HG02763 (cell line): ENCODE results near the gene FAM180B.
A peak's percentile ranks its signal among the peaks of the same experiment; 100 is the strongest.

ENCODE experiments used
- ATAC-seq: cut with Tn5 transposase; IDR thresholded peaks from one replicate; pipeline ENCODE4 v1.9.1; 2021; ENCODE audit warnings: mild to moderate bottlenecking, moderate library complexity; ENCODE audit not compliant: unreplicated experiment

The FAM180B gene

GRCh38 chr11:47566149-47566698 is 20.3 kb upstream of the FAM180B start:
- no peak for ATAC-seq

DNA sequence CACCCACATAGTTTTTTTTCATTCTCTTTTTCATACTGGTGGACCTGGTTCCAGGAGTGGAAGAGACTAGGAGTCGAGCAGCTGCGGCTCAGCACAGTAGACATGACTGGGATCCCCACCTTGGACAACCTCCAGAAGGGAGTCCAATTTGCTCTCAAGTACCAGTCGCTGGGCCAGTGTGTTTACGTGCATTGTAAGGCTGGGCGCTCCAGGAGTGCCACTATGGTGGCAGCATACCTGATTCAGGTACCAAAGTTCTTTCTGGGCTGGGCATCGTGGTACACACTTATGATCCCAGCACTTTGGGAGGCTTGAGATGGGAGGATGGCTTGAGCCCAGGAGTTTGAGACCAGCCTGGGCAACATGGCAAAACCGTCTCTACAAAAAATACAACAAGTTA is 16.8 kb upstream of the FAM180B start:
- no peak for ATAC-seq

DNA sequence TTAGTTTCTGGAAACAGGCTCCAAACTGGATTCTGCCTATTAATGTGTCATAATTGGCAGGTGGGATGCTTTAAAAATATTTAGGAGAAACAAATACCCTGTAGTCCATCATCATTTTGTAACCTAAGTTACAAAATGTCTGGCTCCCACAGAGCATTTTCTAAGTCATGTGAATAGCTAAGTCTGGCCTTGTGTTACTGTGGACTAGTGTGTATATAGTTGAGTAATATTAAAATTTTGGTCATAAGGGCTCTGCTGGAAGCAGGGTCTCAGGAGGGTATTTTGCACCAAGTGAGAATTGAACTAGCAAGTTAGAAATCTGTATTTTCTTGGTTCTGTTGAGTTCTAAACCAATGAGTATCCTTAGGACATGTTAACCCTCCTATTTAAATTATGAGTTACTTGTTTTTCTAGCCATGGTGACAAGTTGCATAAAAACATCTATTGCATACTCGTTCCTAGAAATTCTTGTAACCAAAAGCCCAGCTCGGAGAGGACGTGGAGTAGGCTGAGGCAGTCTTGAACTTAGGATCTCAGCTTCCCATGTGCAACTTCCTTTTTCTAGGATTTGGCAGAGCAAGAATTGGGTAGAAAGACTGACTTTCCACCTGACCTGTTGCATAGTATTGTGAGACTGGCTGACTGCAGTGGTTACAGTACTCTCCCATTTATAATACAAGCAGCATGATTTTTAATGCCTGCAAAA is 15.7 kb upstream of the FAM180B start:
- ATAC-seq = no peak

DNA sequence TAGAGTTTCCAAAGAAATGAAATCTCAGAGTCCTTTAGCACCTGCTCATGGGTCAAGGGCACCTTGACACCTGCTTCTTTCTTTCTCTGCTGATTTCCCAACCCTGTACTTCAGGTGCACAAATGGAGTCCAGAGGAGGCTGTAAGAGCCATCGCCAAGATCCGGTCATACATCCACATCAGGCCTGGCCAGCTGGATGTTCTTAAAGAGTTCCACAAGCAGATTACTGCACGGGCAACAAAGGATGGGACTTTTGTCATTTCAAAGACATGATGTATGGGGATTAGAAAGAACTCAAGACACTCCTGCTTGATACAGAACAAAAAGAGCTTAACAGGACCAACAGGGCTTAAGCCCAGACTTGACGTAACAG is 15.1 kb upstream of the FAM180B start:
- no peak for ATAC-seq

DNA sequence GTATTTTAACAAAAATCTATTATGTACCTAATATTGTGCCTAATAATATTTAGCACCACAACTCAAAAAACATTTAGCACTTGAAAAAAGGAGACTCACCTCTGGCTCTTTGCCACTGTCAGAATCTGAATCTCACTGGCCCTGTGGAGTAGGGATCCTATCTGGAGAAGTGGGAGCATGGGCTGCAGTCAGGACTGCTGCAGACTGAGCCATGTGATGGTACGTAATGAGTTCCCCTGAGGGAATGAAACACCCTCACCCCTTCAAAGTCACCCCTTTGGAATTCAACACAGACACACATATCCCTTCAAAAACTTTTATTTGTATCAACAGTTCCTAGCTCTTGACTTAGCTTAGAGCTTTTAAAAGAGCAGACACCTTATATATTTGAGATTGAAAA is 14.6 kb upstream of the FAM180B start:
- ATAC-seq = no peak

GRCh38 chr11:47572715-47573255 is 13.7 kb upstream of the FAM180B start:
- no peak for ATAC-seq

DNA sequence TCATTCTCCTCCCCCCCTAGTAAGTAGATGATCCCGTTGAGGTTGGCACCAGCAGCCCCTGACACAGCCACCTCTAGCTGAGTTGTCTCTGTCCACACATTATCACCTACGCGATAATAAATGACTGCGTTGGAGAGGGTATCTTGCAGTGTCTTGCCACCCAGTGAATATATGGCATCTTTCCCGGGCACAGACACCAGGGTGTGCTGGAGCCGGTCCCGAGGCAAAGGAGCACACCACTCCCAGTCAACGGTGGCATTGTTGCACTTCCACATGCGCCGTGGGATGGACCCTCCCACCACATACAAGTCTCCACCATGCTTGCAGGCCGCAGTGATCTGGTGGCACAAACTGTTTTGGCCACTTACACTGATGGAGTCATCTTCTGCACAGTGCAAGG is 13.2 kb upstream of the FAM180B start:
- no peak for ATAC-seq

GRCh38 chr11:47577460-47578041 is 8.9 kb upstream of the FAM180B start:
- ATAC-seq = no peak

DNA sequence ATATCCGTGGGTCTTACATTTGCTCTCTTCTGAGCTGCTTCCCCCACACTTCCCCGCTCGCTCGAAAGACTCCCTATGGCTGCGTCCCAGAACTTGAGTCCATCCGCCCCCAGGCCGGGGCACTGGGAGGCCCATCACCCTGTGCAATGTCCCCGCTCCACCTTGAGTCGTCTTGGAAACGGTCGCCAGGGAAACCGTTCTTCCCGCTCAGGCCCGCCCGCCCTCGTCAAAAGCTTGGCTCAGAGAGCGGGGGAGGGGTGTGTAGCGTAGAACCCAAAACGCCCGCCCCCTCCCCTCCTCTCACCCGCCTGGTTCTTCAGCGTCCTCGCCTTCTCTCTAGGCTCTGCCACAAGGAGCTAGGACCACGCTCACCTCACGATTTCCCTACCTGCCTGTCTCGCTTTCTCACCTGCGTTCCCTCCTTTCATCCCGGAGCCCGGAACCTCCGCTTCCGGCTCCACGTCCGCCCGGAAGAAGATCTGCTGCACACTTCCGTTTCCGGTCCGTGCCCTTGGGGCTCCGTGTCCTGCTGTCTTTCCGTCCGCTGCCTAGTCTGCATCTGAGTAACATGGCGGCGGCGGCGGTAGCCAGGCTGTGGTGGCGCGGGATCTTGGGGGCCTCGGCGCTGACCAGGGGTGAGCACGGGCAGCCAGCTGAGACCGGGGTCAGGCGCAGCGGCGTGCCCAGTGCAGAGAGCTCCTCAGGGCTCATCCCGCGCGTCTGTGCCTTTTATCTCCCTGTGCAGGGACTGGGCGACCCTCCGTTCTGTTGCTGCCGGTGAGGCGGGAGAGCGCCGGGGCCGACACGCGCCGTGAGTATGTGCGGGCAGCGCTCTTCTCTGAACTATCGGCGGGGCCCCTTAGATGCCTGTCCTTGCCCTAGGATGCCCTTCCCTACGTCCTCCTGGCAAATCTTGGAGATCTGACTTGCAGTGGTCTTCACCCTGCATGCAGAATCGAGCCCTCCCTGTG is 7.7 kb upstream of the FAM180B start, which contains the start of the genes KBTBD4 and NDUFS3:
KBTBD4 (minus strand) TSS at position 447 of the 971 bp plus-strand sequence; CDS start at position 428, 19 bp downstream.
NDUFS3 (plus strand) TSS at position 551 of the 971 bp plus-strand sequence; CDS start at position 569, 18 bp downstream.
- peak; percentile 95 for ATAC-seq

DNA sequence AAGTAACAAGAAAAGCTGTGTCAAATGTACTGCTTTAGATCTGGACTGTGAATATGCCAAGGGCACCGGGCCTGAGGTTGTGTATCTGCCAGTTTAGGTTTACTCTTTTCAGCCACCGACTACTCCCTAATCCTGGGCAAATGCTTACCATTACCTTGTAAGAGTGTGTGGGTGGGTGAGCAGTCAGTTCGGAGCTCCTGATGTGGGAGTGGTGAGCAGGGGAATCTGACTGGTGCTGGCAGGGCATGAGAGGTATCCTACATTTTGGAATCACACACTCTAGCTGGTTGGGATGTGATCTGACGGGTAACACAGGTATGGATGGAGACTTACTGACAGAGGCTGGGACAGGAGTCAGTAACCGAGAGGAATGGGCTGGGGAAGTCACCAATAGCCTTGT is 2.6 kb upstream of the FAM180B start:
- ATAC-seq = no peak

DNA sequence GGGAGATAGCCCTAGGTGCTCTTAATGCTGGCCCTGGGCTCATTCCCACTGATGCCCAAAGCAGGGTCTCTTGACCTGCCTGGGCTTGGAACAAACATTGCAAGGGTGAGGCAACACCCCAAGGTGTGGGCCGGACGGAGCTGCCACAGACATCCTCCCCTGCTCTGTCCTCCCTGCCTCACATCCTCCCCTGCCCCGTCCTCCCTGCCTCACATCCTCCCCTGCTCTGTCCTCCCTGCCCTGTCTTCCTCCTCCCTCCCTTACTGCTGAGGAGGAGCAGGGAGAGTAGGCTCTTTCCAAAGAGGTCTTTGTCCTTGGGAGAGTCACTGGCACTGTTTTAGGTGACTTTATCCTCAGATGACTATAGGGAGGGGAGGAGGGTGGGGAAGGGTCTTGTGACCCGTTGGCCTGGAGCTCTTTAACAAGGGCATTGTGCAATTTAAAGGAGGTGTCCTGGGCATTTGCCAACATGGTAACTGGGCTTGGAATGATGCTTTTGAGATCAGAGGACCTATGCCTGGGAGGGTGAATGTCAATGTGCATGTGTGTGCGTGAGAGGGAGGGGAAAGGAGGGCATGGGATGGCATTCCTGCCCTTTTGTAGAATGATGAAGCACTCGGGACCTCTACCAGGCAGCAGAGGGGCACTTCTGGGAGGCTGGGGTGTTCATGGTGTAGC is 700 bp downstream of the FAM180B start:
- ATAC-seq = no peak

DNA sequence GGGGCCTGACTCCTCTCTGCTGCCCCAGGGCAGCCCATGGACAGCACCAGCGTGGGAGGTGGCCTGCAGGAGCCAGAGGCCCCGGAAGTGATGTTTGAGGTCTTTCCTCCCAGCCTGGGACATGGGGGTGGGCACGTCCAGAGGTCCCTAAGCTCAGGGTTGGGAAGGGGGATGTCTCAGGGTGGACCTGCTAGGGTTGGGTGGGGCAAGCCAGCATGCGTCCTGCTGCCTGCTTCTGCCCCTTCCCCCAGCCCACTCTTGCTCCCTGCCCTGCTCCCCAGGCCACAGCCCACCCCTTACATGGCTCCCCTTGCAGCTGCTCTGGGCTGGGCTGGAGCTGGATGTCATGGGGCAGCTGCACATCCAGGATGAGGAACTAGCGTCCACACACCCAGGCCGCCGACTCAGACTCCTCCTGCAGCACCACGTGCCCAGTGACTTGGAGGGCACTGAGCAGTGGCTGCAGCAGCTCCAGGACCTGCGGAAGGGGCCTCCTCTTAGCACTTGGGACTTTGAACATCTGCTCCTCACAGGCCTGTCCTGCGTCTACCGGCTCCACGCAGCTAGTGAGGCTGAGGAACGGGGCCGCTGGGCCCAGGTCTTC is 1.3 kb downstream of the FAM180B start:
- no peak for ATAC-seq

DNA sequence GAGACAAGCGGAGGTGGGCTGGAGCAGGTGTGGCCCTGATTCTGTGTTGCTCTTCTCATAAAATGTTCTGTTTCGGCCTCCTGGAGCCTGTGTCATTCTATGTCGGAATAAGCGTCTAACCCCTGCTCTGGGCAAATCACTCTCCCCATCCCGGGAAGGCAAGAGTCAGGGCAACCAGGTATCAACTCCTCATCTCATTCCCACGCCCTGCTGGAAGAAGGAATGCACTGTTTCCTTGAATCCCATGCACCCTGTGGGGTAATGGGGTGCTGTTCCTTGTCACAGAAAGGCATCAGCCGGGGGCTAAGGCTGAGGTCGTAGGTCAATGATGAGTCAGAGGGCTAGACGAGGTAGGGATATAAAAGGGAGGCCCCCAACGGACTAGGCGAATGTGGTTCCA is 2.6 kb downstream of the FAM180B start:
- no peak for ATAC-seq

GRCh38 chr11:47589584-47589976 is 3.1 kb downstream of the FAM180B start:
- no peak for ATAC-seq

GRCh38 chr11:47589977-47590861 is 3.7 kb downstream of the FAM180B start:
- no peak for ATAC-seq

DNA sequence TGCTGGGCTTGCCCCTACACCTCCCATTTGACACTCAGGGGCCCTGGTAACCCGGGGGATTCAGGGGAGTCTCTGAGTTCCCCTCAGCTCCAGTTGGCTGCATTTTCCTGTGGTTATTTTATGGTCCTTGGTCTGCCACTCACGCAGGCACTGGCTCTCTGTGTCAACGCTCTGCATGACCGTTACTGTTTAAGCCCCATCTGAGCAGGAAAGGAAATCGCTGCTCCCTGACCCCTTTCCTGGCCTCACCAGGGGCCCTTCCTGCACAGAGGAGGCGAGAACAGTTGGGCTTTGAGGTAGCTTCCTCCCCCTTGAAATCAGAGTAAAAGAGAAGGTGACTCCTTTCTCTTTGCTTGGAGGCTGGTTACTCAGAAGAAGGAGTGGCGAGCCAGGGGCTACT is 5.3 kb downstream of the FAM180B start:
- no peak for ATAC-seq

GRCh38 chr11:47592251-47592650 is 5.8 kb downstream of the FAM180B start:
- ATAC-seq = no peak

DNA sequence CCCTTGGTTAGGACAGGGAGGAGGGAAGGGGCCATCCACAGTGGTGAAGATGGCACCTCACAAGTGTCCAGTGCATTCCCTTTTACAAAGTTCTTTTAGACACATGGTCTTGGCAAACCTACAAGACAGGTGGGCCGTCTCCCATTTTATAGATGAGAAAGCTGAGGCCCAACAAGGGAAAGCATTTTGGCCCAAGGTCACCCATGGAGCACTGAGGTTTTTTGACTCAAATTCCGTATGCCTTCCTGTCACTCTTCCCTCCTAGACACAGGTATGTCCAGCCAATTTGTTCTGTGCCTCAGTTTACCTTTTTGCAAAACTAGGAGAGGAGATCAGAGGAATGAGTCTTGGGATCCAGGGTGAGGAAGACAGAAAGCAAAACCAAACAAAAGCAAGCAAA is 6.5 kb downstream of the FAM180B start:
- no peak for ATAC-seq

DNA sequence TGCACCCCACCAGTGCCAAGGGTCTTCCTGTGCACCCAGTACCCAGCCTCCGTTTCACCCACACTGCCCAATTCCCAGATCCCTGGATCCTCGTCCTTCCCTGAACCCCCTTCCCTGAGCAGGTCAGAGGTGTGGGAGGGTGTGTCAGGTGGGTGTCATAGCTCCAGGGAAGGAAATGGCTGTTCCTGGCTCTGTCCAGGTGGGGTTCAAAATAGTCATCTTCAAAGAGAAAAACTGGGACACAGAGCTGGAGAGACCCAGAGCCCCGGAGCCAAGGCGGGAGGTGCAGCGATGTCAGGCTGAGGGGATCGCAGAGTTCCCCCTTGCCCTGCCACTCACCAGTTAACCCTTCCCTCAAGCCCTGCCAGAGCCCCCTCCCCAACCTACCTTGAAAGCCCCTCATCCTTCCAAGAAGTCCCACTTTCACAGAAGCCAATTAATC is 7.0 kb downstream of the FAM180B start:
- no peak for ATAC-seq
